GM21619 (cell line): ENCODE results near the gene IL12B.
"Not testable (repeated sequence)": the region's sequence is repeated elsewhere in the genome, so short reads cannot be mapped to it uniquely, and the experiment has no call there.

Experiments used
- ATAC-seq: cut with Tn5 transposase; IDR thresholded peaks from one replicate; pipeline ENCODE4 v1.9.1; 2021; ENCODE audit not compliant: unreplicated experiment

IL12B gene

DNA sequence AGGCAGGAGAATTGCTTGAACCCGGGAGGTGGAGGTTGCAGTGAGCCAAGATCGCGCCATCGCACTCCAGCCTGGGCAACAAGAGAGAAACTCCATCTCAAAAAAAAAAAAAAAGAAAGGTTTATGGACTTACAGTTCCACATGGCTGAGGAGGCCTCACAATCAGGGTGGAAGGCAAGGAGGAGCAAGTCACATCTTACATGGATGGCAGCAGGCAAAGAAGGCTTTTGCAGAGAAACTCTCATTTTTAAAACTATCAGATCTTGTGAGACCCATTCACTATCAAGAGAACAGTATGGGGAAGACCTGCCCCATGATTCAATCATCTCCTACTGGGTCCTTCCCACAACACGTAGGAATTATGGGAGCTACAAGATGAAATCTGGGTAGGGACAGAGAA, 33.0 kb downstream of the IL12B start:
- ATAC-seq = not testable (repeated sequence)

DNA sequence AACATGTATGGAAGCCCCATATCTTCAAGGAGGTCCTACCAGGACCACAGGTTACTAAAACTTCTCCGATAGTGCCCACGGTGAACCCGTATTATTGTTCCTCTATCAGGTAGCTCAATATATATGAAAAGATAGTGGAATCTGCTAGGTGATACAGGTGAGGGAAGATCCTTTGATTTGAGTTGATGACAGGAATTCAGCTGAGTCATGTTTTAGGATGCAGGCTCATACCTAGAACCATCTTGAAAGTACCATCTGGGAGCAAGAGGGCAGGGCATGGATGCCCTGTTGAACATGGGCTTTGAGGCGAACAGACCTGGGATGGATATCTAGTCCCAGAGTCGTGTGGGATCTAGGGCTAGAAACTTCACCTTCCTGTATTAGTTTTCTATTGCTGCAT, 35.4 kb downstream of the IL12B start:
- no peak for ATAC-seq

DNA sequence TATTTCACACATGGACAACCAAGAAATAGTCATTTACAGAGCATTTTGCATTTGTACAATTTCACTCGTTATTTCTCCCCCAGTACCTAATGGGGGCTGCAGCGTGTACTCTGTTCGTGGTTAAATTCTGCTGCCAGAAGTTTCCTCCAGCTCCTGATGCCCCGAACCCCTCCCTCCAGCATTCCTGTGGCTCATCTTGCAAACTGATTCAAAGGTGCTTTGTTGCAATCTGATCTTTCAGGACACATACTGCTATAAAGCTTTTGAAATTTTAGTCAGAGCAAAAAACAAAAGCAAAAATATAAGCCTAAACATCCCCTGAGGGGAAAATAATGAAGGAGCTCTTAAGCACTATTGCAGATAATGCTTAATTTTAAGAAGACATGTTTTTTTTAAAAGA, 39.5 kb downstream of the IL12B start:
- no peak for ATAC-seq

DNA sequence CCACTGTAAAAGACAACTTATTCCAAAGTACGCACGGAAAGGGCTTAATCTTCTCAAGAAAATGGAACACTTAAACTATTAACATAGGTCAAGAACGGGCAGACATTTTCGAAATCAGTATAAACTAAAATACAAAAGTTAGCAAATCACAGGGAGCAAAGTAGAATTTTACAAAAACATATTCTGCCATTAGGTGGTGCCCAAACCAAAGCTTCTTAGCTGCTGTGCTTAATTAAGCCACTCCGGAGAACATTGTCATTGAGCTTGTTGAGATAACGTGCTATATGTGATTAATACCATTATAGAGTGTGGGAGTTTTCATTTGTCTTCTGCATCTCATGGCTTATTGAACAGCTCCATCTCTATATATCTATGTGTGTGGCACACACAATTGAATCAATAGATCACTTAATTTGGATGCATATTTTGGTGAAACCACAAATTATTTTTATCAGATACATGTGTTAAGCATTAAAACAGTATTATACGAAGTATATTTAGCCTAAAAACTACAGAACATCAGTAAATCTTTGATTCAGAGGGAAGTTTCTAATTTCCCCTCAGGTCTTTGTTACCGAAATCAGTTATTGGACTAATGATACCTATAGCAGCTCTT, 43.8 kb downstream of the IL12B start:
- ATAC-seq = no peak

DNA sequence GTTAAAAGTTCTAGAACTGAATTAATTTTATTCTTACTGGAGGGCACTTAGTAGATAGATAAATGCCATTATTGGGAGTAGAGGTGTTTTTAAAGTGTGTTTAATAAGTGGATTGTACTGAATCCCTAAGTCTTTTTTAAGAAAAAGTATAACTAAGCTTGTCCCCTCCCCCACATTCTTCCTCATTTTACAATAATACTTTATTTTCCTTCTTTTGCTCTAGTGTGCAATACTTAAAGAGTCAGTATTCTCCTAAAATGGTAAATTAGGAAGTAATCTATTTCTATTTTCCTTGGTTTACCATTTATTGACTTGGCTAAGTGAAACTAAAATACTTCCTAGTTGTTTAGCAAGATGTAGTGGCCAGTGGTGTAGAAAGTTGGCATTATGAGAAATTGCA, 55.6 kb downstream of the IL12B start:
- no peak for ATAC-seq

DNA sequence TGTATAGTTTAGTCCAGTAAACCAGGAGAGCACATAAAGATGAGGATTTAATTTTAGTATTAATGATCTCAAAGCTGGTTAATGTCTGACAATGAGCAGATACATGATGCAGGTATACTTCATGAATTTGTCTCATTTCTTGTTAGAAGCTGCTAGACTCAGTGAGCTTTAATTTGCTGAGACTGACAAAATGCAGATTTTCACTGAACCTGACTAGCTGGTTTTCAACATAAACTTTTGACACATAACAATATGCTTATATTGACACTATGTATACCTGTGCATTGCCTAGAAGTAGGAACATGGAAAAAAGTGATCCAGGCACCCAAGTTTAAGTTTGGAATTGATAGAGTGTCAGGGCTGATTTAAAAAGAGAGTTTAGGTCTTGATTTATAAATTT, 56.4 kb downstream of the IL12B start:
- ATAC-seq = no peak

DNA sequence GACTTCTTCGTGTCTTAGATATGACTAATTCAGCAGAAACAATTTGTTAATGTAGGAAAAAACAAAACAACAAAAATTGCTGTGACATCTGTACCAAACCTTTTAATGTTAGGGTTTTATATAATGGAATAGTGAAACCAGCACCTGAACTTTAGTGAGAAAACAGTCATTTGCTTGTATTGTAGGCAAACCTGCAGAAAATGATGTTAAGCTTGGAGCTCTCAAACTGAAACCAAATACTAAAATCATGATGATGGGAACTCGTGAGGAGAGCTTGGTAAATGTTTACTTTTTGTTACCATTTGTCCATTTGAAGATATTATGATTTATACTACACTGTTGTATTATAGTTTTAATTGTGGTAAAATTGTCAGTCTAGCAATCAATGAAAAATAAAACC, 60.6 kb downstream of the IL12B start:
- ATAC-seq = no peak

DNA sequence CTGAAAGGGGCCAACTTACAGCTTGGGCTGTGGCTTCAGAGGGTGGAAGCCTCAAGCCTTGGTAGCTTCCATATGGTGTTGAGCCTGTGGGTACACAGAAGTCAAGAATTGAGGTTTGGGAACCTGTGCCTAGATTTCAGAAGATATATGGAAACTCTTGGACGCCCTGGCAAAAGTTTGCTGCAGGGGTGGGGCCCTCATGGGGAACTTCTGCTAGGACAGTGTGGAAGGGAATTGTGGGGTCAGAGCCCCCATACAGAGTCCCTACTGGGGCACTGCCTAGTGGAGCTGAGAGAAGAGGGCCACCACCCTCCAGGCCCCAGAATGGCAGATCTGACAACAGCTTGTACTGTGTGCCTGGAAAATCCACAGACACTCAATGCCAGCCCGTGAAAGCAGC, 63.5 kb downstream of the IL12B start:
- not testable (repeated sequence) for ATAC-seq
